MM.1S (cell line): Measurements from ENCODE around the gene USF1.
"Not testable (repeated sequence)": the region's sequence is repeated elsewhere in the genome, so short reads cannot be mapped to it uniquely, and the experiment has no call there.

ENCODE experiments used
- DNase-seq: peaks from one replicate; pipeline ENCODE4 v3.0.0-alpha.2; 2015
- H2AFZ ChIP-seq: fragments of 300-600 bp; sonication (generic); 2 replicates; pipeline ENCODE4 v1.6.0; 2016; ENCODE audit warnings: antibody characterized with exemption, low read length
- H3F3A ChIP-seq: fragments of 300-600 bp; sonication (generic); 2 replicates; pipeline ENCODE4 v1.6.1; 2016; ENCODE audit warnings: mild to moderate bottlenecking, antibody characterized with exemption, low read length, moderate library complexity, mixed read lengths; ENCODE audit not compliant: insufficient read depth
- H3K27ac ChIP-seq: fragments of 300-600 bp; sonication (generic); 2 replicates; pipeline ENCODE4 v1.5.1; 2016; ENCODE audit warnings: mild to moderate bottlenecking, low read length
- H3K27me3 ChIP-seq: fragments of 300-600 bp; sonication (generic); replicated peaks from 2 replicates; pipeline ENCODE4 v1.6.0; 2016; ENCODE audit warnings: low read length; ENCODE audit not compliant: insufficient read depth
- H3K36me3 ChIP-seq: fragments of 300-600 bp; sonication (generic); replicated peaks from 2 replicates; pipeline ENCODE4 v1.6.1; 2016; ENCODE audit warnings: mild to moderate bottlenecking, low read length, mixed read lengths; ENCODE audit not compliant: insufficient read depth
- H3K4me1 ChIP-seq: fragments of 300-600 bp; sonication (generic); 2 replicates; pipeline ENCODE4 v1.6.1; 2016; ENCODE audit warnings: low read length, mixed read lengths
- H3K4me2 ChIP-seq: fragments of 300-600 bp; sonication (generic); 2 replicates; pipeline ENCODE4 v1.6.0; 2016; ENCODE audit warnings: low read depth, low read length
- H3K4me3 ChIP-seq: fragments of 300-600 bp; sonication (generic); 2 replicates; pipeline ENCODE4 v1.5.1; 2016; ENCODE audit warnings: low read length, mixed read lengths
- H3K79me2 ChIP-seq: fragments of 300-600 bp; sonication (generic); 2 replicates; pipeline ENCODE4 v1.6.1; 2016; ENCODE audit warnings: mixed run types, low read length, mixed read lengths
- H3K9ac ChIP-seq: fragments of 300-600 bp; sonication (generic); 2 replicates; pipeline ENCODE4 v1.6.1; 2016; ENCODE audit warnings: low read length, mixed read lengths
- H3K9me2 ChIP-seq: fragments of 300-600 bp; sonication (generic); replicated peaks from 2 replicates; pipeline ENCODE4 v1.6.1; 2016; ENCODE audit warnings: mild to moderate bottlenecking, low read length, mixed read lengths; ENCODE audit not compliant: insufficient read depth
- H3K9me3 ChIP-seq: fragments of 300-600 bp; sonication (generic); replicated peaks from 2 replicates; pipeline ENCODE4 v1.6.1; 2016; ENCODE audit warnings: mild to moderate bottlenecking, low read length, mixed read lengths; ENCODE audit not compliant: insufficient read depth
- H4K20me1 ChIP-seq: fragments of 300-600 bp; sonication (generic); 2 replicates; pipeline ENCODE4 v1.6.1; 2016; ENCODE audit warnings: mild to moderate bottlenecking, low read length, moderate library complexity, mixed read lengths; ENCODE audit not compliant: insufficient read depth
- CTCF ChIP-seq: fragments of 300-600 bp; sonication (generic); IDR thresholded peaks from 2 replicates; pipeline ENCODE4 v1.5.1; 2016; ENCODE audit warnings: antibody characterized with exemption, low read length, mixed read lengths
- EZH2 ChIP-seq: fragments of 300-600 bp; sonication (generic); optimal IDR thresholded peaks from 2 replicates; pipeline ENCODE3; 2017; ENCODE audit warnings: low read depth, mild to moderate bottlenecking, antibody characterized with exemption, low read length, mixed read lengths
- EZH2phosphoT487 ChIP-seq: fragments of 300-600 bp; sonication (generic); IDR thresholded peaks from 2 replicates; pipeline ENCODE4 v1.6.1; 2018; ENCODE audit warnings: antibody characterized with exemption, low read length

Gene USF1

GRCh38 chr1:161017756-161018630 is 27.8 kb downstream of the USF1 start:
- H4K20me1 ChIP-seq, result no peaks in the 10 kb centered on the region
- no peak overlapping the region for H3K4me2 ChIP-seq
- H3K9ac ChIP-seq, result no peak overlapping the region
- H2AFZ ChIP-seq, result no peak overlapping the region
- no peaks in the 10 kb centered on the region for H3K9me2 ChIP-seq
- no peaks in the 10 kb centered on the region for H3K27me3 ChIP-seq
- TF ChIP-seq EZH2, result no peak
- no peak for TF ChIP-seq CTCF
- no peak for TF ChIP-seq EZH2phosphoT487
- no peaks in the 10 kb centered on the region for H3K9me3 ChIP-seq
- H3K79me2 ChIP-seq, result peaks cover 58% of the 10 kb centered on the region
- H3K4me3 ChIP-seq, result no peak overlapping the region
- no peaks in the 10 kb centered on the region for H3K36me3 ChIP-seq
- DNase-seq, result peak; percentile 1
- H3K27ac ChIP-seq, result no peak overlapping the region
- H3F3A ChIP-seq, result peaks cover 26% of the 10 kb centered on the region
- H3K4me1 ChIP-seq, result peaks cover 29% of the 10 kb centered on the region

GRCh38 chr1:161017181-161017580 is 28.6 kb downstream of the USF1 start:
- not testable (repeated sequence) for H3K9ac ChIP-seq, H3K36me3 ChIP-seq
- H3K79me2 ChIP-seq, result peaks cover 65% of the 10 kb centered on the region

GRCh38 chr1:161016683-161017082 is 29.1 kb downstream of the USF1 start:
- H3F3A ChIP-seq, result peaks cover 29% of the 10 kb centered on the region

More at GRCh38 chr1:161017181-161017580, 28.6 kb downstream of the USF1 start:
- Histone ChIP-seq H3F3A (peaks cover 29% of the 10 kb centered on the region), H3K4me1 (peaks cover 32% of the 10 kb centered on the region)
- not testable (repeated sequence) for H2AFZ ChIP-seq, H3K9me2 ChIP-seq, H3K9me3 ChIP-seq, H4K20me1 ChIP-seq, DNase-seq, H3K27ac ChIP-seq, H3K4me2 ChIP-seq, H3K27me3 ChIP-seq, H3K4me3 ChIP-seq

GRCh38 chr1:161013488-161014230 is 32.1 kb downstream of the USF1 start:
- Histone ChIP-seq H4K20me1 (no peaks in the 10 kb centered on the region), H3F3A (peaks cover 19% of the 10 kb centered on the region), H3K4me2 (peak overlapping the region; percentile 89), H3K27me3 (no peaks in the 10 kb centered on the region), H3K36me3 (no peaks in the 10 kb centered on the region), H2AFZ (no peak overlapping the region), H3K4me1 (peaks cover 21% of the 10 kb centered on the region), H3K4me3 (peak overlapping the region; percentile 51), H3K9me3 (no peaks in the 10 kb centered on the region), H3K9me2 (no peaks in the 10 kb centered on the region), H3K27ac (peak overlapping the region; percentile 88), H3K9ac (peak overlapping the region; percentile 44), H3K79me2 (peaks cover 78% of the 10 kb centered on the region)
- peak; percentile 98 for DNase-seq
- TF ChIP-seq EZH2 (no peak), EZH2phosphoT487 (no peak), CTCF (no peak)

More at GRCh38 chr1:161016683-161017082, 29.1 kb downstream of the USF1 start:
- DNase-seq, H3K4me3 ChIP-seq, H3K9me2 ChIP-seq, H3K4me2 ChIP-seq, H3K27me3 ChIP-seq, H3K27ac ChIP-seq, H3K9ac ChIP-seq, H3K36me3 ChIP-seq, H2AFZ ChIP-seq, H4K20me1 ChIP-seq, H3K9me3 ChIP-seq: not testable (repeated sequence)
- Histone ChIP-seq H3K79me2 (peaks cover 70% of the 10 kb centered on the region), H3K4me1 (peaks cover 27% of the 10 kb centered on the region)
